Muscle layer of duodenum (tissue), 2 donors: ENCODE results near the gene CUL5.

Experiments
- H3K27ac ChIP-seq: one replicate; pipeline ENCODE4 v1.7.0; 2013; ENCODE audit warnings: mild to moderate bottlenecking, low read length
- H3K27me3 ChIP-seq: one replicate; pipeline ENCODE4 v1.7.0; 2013; ENCODE audit warnings: low read depth, mild to moderate bottlenecking, control low read depth, low read length
- H3K36me3 ChIP-seq, 2 donors: one replicate each; pipeline ENCODE4 v1.7.0; 2013; ENCODE audit warnings: low read length in 2 of 2, control low read depth in 1 of 2, mild to moderate bottlenecking in 1 of 2; ENCODE audit not compliant: insufficient read depth in 2 of 2, control insufficient read depth in 1 of 2
- H3K4me1 ChIP-seq, 2 donors: one replicate each; pipeline ENCODE4 v1.7.0; 2013; ENCODE audit warnings: low read length in 2 of 2, mild to moderate bottlenecking in 2 of 2, control low read depth in 1 of 2, moderate library complexity in 1 of 2; ENCODE audit not compliant: insufficient read depth in 2 of 2, control insufficient read depth in 1 of 2
- H3K4me3 ChIP-seq, 2 donors: one replicate each; pipeline ENCODE4 v1.7.0; 2013; ENCODE audit warnings: low read length in 2 of 2, low read depth in 1 of 2, mild to moderate bottlenecking in 1 of 2
- H3K9me3 ChIP-seq, 2 donors: one replicate each; pipeline ENCODE4 v1.7.0; 2013; ENCODE audit warnings: low read length in 2 of 2, control low read depth in 1 of 2, mild to moderate bottlenecking in 1 of 2; ENCODE audit not compliant: control insufficient read depth in 1 of 2
- donor health status: healthy.

Gene CUL5

DNA sequence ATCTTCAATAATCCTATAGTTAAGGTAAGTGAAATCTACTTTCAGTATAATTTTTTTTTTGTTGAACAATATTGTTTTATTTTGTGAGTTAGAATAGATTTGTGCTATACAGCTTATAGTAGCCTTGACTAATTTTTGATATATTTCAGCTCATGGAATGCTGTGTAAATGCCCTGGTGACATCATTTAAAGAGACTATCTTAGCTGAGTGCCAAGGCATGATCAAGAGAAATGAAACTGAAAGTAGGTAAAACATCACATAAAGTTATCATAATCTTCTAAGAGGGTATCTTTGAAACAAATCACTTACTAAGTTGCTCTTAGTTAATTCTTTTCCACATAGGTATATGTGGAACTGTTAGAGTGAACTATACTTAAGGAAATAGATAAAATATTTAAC, 61.2 kb downstream of the CUL5 start:
- H3K36me3 ChIP-seq = peaks cover 12 to 26% of the 10 kb centered on the region in 2 donors
- no peaks in the 10 kb centered on the region for H3K27me3 ChIP-seq
- no peaks in the 10 kb centered on the region for H3K4me1 ChIP-seq
- H3K9me3 ChIP-seq = no peaks in the 10 kb centered on the region
- no peak overlapping the region for H3K4me3 ChIP-seq
- no peak overlapping the region for H3K27ac ChIP-seq

DNA sequence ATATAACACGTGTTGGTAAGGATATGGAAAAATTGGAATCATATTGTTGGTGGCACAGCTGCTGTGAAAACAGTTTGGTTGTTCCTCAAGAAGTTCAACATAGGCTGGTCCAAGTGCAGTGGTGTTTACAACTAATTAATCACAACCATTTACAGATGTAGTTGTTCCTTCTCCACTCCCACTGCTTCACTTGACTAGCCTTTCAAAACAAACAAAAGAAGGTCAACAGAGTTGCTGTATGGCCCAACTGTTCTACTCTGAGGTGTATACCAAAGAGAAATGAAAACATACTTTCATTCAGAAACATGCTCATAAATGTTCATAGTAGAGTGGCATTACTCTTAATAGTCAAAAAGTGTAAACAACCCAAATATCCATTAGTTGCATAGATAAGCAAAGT, 76.1 kb downstream of the CUL5 start:
- Histone ChIP-seq H3K27me3 (no peaks in the 10 kb centered on the region), H3K4me3 (no peak overlapping the region), H3K9me3 (no peaks in the 10 kb centered on the region), H3K36me3 (peaks cover 16 to 20% of the 10 kb centered on the region in 2 donors), H3K4me1 (no peaks in the 10 kb centered on the region), H3K27ac (no peak overlapping the region)

DNA sequence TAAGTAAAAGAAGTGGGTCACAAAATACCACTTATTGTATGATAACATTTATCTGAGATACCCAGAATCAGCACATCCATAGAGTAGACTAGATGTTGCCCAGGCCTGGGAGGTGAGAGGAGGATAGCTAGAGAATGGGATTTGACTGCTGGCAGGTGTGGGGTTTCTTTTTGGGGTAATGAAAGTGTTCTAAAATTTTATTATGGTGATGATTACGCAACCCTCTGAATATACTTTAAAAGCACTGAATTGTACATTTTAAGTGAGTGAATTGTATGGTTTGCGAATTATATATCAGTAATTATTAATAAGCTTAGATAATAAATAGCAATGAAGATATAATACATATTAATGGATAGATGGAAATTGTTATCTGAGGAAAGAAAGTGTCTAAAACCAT, 77.0 kb downstream of the CUL5 start:
- Histone ChIP-seq H3K27ac (no peak overlapping the region), H3K4me1 (no peaks in the 10 kb centered on the region), H3K4me3 (no peak overlapping the region), H3K36me3 (peaks cover 14 to 16% of the 10 kb centered on the region in 2 donors), H3K27me3 (no peaks in the 10 kb centered on the region), H3K9me3 (no peaks in the 10 kb centered on the region)

DNA sequence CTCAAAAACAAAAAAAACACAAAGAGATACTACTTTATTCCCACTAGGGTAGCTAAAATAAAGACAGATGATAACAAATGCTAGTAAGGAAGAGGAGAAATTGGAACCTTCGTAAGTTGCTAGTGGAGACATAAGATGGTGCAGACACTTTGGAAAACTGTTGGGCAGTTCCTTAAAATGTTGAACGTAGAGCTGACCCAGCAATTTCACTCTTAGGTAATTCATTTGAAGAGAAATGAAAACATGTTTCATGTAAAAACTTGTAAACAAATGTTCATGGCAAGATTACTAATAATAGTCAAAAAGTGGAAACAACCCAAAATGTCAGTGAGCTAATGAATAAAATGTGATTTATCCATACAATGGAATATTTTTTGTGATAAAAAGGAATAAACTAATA, 83.4 kb downstream of the CUL5 start:
- Histone ChIP-seq H3K4me3 (no peak overlapping the region), H3K27me3 (no peaks in the 10 kb centered on the region), H3K36me3 (peaks cover 15 to 29% of the 10 kb centered on the region in 2 donors), H3K9me3 (no peaks in the 10 kb centered on the region), H3K27ac (no peak overlapping the region), H3K4me1 (no peaks in the 10 kb centered on the region)

DNA sequence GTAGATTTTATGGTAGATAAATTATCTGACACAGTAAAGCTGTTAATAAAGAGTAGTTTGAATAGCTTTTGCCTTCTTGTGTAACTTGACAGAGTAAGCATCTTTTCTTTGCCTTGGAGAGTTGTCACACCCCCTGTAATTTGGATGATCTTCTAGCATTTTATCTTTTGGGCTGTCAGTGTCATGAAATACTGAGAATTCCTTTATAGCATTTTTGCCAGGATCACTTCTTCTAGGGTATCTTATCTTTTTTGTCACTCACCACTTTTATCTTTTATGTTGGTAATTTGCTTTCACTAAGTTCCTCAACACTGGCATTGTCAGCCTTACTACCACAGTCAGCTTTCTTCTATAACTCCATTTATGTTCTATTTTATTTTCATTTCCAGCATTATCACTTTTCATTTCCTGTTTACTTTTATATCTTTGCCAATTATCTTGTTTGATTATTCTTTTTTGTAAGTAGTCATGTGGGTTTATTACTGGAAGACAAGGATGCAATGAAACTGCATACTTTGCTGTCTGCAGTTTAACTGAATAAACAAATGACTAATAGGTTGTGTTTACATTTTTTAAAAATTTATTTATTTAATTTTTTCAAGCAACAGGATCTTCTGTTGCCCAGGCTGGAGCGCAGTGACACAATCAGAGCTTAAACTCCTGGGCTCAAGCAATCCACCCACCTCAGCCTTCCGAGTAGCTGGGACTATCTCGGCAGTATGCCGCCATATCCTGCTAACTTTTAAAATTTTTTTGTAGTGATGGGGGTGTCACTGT, 84.6 kb downstream of the CUL5 start:
- H3K9me3 ChIP-seq = no peaks in the 10 kb centered on the region
- H3K27ac ChIP-seq = no peak overlapping the region
- H3K27me3 ChIP-seq = no peaks in the 10 kb centered on the region
- no peaks in the 10 kb centered on the region for H3K4me1 ChIP-seq
- peaks cover 21 to 41% of the 10 kb centered on the region in 2 donors for H3K36me3 ChIP-seq
- H3K4me3 ChIP-seq = no peak overlapping the region

DNA sequence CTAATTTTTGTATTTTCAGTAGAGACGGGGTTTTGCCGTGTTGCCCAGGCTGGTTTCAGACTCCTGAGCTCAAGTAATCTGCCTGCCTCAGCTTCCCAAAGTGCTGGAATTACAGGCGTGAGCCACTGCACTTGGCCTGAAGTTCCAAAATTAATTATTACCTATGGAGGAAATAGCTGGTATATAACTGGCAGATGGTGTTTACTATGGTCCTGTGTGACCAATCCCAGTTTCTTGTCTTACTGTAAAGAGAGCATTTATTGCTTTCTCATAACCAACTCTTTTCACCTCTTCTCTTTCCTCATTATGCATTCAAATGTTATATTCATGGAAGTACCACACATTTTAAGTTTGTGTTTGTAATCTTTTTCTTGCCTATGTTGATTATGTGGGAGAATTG, 88.5 kb downstream of the CUL5 start:
- no peaks in the 10 kb centered on the region for H3K27me3 ChIP-seq
- no peak overlapping the region for H3K27ac ChIP-seq
- H3K4me1 ChIP-seq = no peaks in the 10 kb centered on the region
- peaks cover 25 to 61% of the 10 kb centered on the region in 2 donors for H3K36me3 ChIP-seq
- H3K9me3 ChIP-seq = no peaks in the 10 kb centered on the region
- H3K4me3 ChIP-seq = no peak overlapping the region

DNA sequence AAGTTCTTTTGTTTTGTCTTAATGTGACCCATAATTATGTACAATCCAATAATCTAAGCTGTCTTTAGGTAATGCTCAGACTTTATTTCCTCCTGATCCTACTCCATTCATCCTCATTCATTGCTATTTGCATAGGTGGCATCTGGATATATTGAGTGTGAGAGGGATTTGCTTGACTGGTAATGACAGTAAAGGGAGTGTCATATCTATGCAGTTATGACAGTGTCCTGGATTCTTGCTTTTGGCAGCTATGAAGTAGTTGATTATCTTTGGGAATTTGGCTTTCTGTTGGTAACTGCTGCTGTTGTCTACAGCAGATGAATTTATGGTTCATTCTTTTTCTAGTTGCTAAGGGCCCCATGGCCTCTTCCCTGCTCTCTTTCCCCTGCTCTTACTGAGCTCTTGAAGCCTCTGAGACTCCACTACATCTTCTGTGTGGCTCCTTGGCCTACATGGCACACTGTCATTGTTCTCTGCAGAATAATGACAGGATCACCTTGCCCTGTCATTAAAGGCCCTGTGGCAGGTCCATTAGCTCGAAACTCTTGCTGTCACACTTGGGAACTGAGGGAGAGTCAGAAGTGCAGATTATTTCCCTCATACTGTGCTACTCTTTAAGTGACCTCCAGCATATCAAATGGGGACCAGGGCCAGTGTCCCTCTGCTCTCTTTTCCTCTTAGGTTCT, 92.5 kb downstream of the CUL5 start:
- Histone ChIP-seq H3K4me3 (no peak overlapping the region), H3K36me3 (peaks cover 30 to 56% of the 10 kb centered on the region in 2 donors), H3K27me3 (no peaks in the 10 kb centered on the region), H3K27ac (no peak overlapping the region), H3K9me3 (no peaks in the 10 kb centered on the region), H3K4me1 (no peaks in the 10 kb centered on the region)

DNA sequence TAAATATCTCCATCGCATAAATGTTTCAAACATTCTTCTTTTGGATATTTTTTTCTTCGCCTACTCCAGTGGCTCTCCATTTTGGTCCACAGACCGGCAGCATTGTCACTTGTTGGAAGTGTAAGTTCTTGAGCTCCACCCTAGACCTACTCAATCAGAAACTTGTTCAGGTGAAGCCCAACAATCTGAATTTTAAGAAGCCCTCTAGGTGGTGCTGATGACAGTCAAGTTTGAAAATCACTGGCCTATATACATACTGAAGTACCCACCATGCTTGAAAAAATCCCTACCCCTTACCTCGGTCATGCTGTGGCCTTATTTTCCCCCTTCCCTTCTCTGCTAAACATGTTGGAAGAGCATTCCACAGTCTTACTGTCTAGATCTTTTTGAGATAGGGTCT, 102.4 kb downstream of the CUL5 start:
- Histone ChIP-seq H3K4me3 (no peak overlapping the region), H3K36me3 (no peaks in the 10 kb centered on the region), H3K27me3 (no peaks in the 10 kb centered on the region), H3K4me1 (no peaks in the 10 kb centered on the region), H3K27ac (no peak overlapping the region), H3K9me3 (no peaks in the 10 kb centered on the region)

DNA sequence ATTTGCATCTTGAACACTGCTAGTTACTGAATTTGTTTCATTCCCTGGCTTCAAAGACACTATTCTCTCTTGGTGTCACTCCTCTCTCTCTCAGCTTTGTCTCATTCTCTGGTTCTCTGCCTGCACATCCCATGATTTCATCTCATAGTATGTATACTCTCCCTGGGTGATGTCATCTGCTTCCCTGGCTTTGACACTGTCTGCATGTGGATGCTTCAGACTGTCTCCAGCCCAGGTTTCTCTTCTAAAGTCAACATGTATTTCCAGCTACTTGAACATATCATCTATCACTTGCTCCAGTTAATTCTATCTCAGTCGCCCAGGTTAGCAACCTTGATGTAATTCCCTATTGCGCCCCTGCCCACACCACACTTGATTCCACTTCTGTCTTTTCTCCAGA, 103.4 kb downstream of the CUL5 start:
- H3K27ac ChIP-seq = no peak overlapping the region
- H3K36me3 ChIP-seq = no peaks in the 10 kb centered on the region
- no peaks in the 10 kb centered on the region for H3K4me1 ChIP-seq
- no peak overlapping the region for H3K4me3 ChIP-seq
- no peaks in the 10 kb centered on the region for H3K9me3 ChIP-seq
- no peaks in the 10 kb centered on the region for H3K27me3 ChIP-seq

DNA sequence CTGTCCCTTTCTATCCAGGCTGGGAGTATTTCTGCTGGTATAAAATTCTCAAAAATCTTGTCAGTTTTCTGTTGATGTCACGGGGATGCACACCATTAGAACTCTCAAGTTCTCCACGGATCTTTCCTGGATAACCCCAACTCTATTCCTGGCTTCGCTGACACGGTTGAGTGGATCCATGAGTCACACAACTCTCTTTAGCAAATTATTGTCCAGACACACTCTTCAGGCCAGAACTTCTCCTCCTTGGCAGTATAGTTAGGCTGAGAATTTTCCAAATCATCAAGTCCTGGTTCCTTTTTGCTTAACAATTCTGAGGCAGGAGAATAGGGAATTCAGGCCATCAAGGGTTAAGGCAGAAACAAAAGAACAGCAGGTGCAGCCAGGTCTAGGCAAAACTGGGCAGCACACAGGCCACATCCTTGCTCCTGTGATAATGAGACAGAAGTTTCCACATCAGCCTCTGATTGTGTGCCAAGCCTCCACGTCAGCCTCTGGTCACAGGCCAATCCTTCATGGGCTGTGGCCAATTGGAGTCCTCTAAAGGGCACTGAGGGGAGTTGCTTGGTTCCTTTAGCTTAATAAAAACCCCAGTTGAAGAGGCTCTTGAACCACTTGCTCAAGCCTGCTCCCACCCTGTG, 106.9 kb downstream of the CUL5 start:
- Histone ChIP-seq H3K27me3 (no peaks in the 10 kb centered on the region), H3K4me1 (no peaks in the 10 kb centered on the region), H3K4me3 (peak overlapping the region in 1 of 2 donors; percentile 14), H3K36me3 (no peaks in the 10 kb centered on the region), H3K27ac (peak overlapping the region; percentile 83), H3K9me3 (no peaks in the 10 kb centered on the region)

DNA sequence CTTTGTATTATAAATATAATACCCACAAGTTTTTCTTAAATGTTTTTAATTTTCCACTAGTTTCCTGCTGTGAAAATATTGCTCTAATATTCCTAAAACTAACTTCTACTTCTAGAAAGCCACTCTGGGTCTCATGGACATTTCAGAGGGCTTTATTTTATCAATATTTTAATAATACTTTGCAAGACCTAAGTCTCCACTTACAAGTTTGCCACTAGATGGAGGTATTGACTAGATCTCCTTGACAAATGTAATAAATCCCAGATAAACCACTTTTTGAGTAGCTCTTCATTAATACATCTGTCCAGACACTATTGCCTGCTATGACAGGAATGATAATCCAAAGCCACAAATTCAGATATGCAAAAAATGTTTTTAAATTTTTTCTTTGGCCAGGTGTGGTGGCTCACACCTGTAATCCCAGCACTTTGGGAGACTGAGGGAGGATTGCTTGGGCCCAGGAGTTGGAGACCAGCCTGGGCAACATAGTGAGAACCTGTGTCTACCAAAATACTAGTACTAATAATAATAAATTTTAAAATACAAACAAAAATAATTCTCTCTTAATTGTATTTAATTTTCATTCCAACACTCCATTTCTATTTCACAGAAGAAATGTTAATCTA, 109.2 kb downstream of the CUL5 start:
- H3K4me3 ChIP-seq = no peak overlapping the region
- peaks cover 0 to 1% of the 10 kb centered on the region in 2 donors for H3K4me1 ChIP-seq
- no peak overlapping the region for H3K27ac ChIP-seq
- no peaks in the 10 kb centered on the region for H3K9me3 ChIP-seq
- no peaks in the 10 kb centered on the region for H3K36me3 ChIP-seq
- H3K27me3 ChIP-seq = no peaks in the 10 kb centered on the region
